Kidney (tissue), 14 donors: ENCODE data around the gene USP6NL. TPM values are rescaled to one million over a fixed set of nuclear protein-coding genes. Genes with fewer than 3 reads are reported as not detected.

Source experiments
- DNase-seq, 5 donors: peaks; one replicate each; pipeline ENCODE4 v3.0.0-alpha.2; 2013 to 2020
- FAIRE-seq: peaks from 2 replicates; lab custom pipeline; 2012; peaks lifted over from hg19 to GRCh38; lab: Jason Lieb, UNC
- H3K27ac ChIP-seq, 2 donors: one replicate each; pipeline ENCODE4 v1.7.0; 2013; ENCODE audit warnings: low read depth in 2 of 2, low read length in 2 of 2, inconsistent platforms in 1 of 2
- H3K27me3 ChIP-seq: one replicate; pipeline ENCODE4 v1.7.1; 2013; ENCODE audit warnings: low read length, inconsistent platforms; ENCODE audit not compliant: control insufficient read depth, insufficient read depth
- H3K36me3 ChIP-seq, 3 donors: one replicate each; pipeline versions ENCODE4 v1.7.0 to v1.7.1; 2013; ENCODE audit warnings: low read length in 3 of 3, control low read depth in 1 of 3, inconsistent platforms in 1 of 3; ENCODE audit not compliant: insufficient read depth in 3 of 3, control insufficient read depth in 2 of 3
- H3K4me1 ChIP-seq, 3 donors: one replicate each; pipeline versions ENCODE4 v1.7.0 to v1.7.1; 2013; ENCODE audit warnings: low read length in 3 of 3, inconsistent platforms in 1 of 3, low read depth in 1 of 3; ENCODE audit not compliant: control insufficient read depth in 2 of 3, insufficient read depth in 2 of 3
- H3K4me3 ChIP-seq, 3 donors: one replicate each; pipeline versions ENCODE4 v1.7.0 to v1.8.1; 2013; ENCODE audit warnings: low read length in 3 of 3, control low read depth in 1 of 3, inconsistent platforms in 1 of 3
- H3K9ac ChIP-seq, 3 donors: one replicate each; pipeline versions ENCODE4 v1.7.0 to v1.7.1; 2013; ENCODE audit warnings: low read length in 3 of 3, control low read depth in 1 of 3, inconsistent platforms in 1 of 3
- H3K9me3 ChIP-seq, 3 donors: one replicate each; pipeline versions ENCODE4 v1.7.0 to v1.7.1; 2013; ENCODE audit warnings: low read length in 3 of 3, control low read depth in 1 of 3, inconsistent platforms in 1 of 3; ENCODE audit not compliant: control insufficient read depth in 2 of 3, insufficient read depth in 1 of 3
- CTCF ChIP-seq: IDR thresholded peaks from 3 replicates; pipeline ENCODE4 v1.5.1; 2012; ENCODE audit warnings: mild to moderate bottlenecking, moderate library complexity, borderline replicate concordance; ENCODE audit not compliant: insufficient read depth; ENCODE audit errors: extremely low read depth
- intact Hi-C: fragments of 100-400 bp; cut with DNase I; formaldehyde crosslinking; loops from one replicate; pipeline ENCODE4 v1.11.1; 2022
- polyA plus RNA-seq: library from polyadenylated mRNA; stranded (reverse); fragments of 350-450 nt; fragmentation: Illumina TruSeq; extraction: RNeasy Lipid Tissue Mini Kit (QIAGEN cat#74804); gene quantifications from one replicate; pipeline ENCODE4 v1.2.3, GENCODE V29; 2014; ENCODE audit warnings: low read depth, low replicate concordance; ENCODE audit not compliant: insufficient read depth
- total RNA-seq: library from RNA; stranded (reverse); fragmentation: NEBNext Ultra II Directional; extraction: Animal tissue kit (Norgen Biotek cat#: 25700); gene quantifications from one replicate; pipeline ENCODE4 v1.2.1, GENCODE V29; 2021
- donor health status: control.
- donor health status: control.
- donor health status: control.
- donor health status: control.
- donor health status: control.
- donor health status: DM: yes; HTN: yes; CAD: no.
- donor health status: Normal renal cell carcinoma (clear cell type).

The USP6NL gene
- total and polyA plus RNA-seq, 2 donors from 2014 or later, result 4.5 to 17.7 TPM

- FAIRE-seq, result no peak
- no peaks in the 10 kb centered on the region for H3K27me3 ChIP-seq
- H3K36me3 ChIP-seq, result no peaks in the 10 kb centered on the region
- H3K4me1 ChIP-seq, result no peaks in the 10 kb centered on the region
- no peak overlapping the region for H3K4me3 ChIP-seq
- intact Hi-C loops, result no loop called here
- no peak overlapping the region for H3K27ac ChIP-seq
- no peaks in the 10 kb centered on the region for H3K9me3 ChIP-seq
- no peak for TF ChIP-seq CTCF
- H3K9ac ChIP-seq, result no peak overlapping the region
- no peak for DNase-seq
These were observed 167.8 kb downstream of the USP6NL start for GRCh38 chr10:11443468-11444154.

GRCh38 chr10:11442001-11442773 lies 169.3 kb downstream of the USP6NL start:
- FAIRE-seq, result no peak
- no peak for TF ChIP-seq CTCF
- H3K36me3 ChIP-seq, result no peaks in the 10 kb centered on the region

GRCh38 chr10:11441151-11441535 lies 170.3 kb downstream of the USP6NL start:
- DNase-seq (no peak), FAIRE-seq (no peak)
- no peak for TF ChIP-seq CTCF
- Histone ChIP-seq H3K4me1 (no peaks in the 10 kb centered on the region), H3K9ac (no peak overlapping the region), H3K4me3 (no peak overlapping the region), H3K27me3 (no peaks in the 10 kb centered on the region), H3K36me3 (no peaks in the 10 kb centered on the region), H3K9me3 (no peaks in the 10 kb centered on the region), H3K27ac (no peak overlapping the region)
- intact Hi-C loops, result no loop called here

More at GRCh38 chr10:11442001-11442773, 169.3 kb downstream of the USP6NL start:
- no peak overlapping the region for H3K27ac ChIP-seq
- H3K27me3 ChIP-seq, result no peaks in the 10 kb centered on the region
- DNase-seq, result no peak
- H3K4me3 ChIP-seq, result no peak overlapping the region
- no peak overlapping the region for H3K9ac ChIP-seq
- H3K9me3 ChIP-seq, result no peaks in the 10 kb centered on the region
- no peaks in the 10 kb centered on the region for H3K4me1 ChIP-seq
- intact Hi-C loops, result no loop called here
